Neuron (in vitro differentiated cells): Measurements from ENCODE around the gene PSME1.
A peak's percentile ranks its signal among the peaks of the same experiment; 100 is the strongest.

Source experiments
- H2AFZ ChIP-seq: one replicate; pipeline ENCODE4 v1.6.1; 2013; ENCODE audit warnings: low read depth, mild to moderate bottlenecking, inconsistent platforms, low read length, moderate library complexity
- H3K27me3 ChIP-seq: one replicate; pipeline ENCODE4 v1.6.1; 2013; ENCODE audit warnings: low read length; ENCODE audit not compliant: insufficient read depth
- H3K36me3 ChIP-seq: one replicate; pipeline ENCODE4 v1.6.1; 2013; ENCODE audit warnings: low read length; ENCODE audit not compliant: insufficient read depth
- H3K4me1 ChIP-seq: one replicate; pipeline ENCODE4 v1.6.1; 2013; ENCODE audit warnings: low read length; ENCODE audit not compliant: insufficient read depth
- H3K4me3 ChIP-seq: 2 replicates; pipeline ENCODE4 v1.5.1; 2013; ENCODE audit warnings: mild to moderate bottlenecking, low read length, moderate library complexity
- H3K9me3 ChIP-seq: one replicate; pipeline ENCODE4 v1.6.1; 2013; ENCODE audit warnings: low read length

PSME1 gene

GRCh38 chr14:24167469-24168114 is 31.6 kb downstream of the PSME1 start:
- H3K4me1 ChIP-seq, result no peaks in the 10 kb centered on the region
- H3K4me3 ChIP-seq, result no peak overlapping the region
- H3K27me3 ChIP-seq, result no peaks in the 10 kb centered on the region
- H2AFZ ChIP-seq, result no peak overlapping the region
- H3K9me3 ChIP-seq, result no peaks in the 10 kb centered on the region
- H3K36me3 ChIP-seq, result peaks cover 33% of the 10 kb centered on the region

GRCh38 chr14:24171422-24172260 is 35.6 kb downstream of the PSME1 start, which contains the start of gene REC8:
TSS of gene REC8 (plus strand) at chr14:24172080. CDS start at chr14:24172553, 473 bp downstream.
- H3K4me3 ChIP-seq, result peak within 1 kb of the TSS; percentile 15
- H3K36me3 ChIP-seq, result peaks cover 3% of the 10 kb centered on the region
- no peaks in the 10 kb centered on the region for H3K27me3 ChIP-seq
- H3K9me3 ChIP-seq, result no peaks in the 10 kb centered on the region
- H3K4me1 ChIP-seq, result no peaks in the 10 kb centered on the region
- H2AFZ ChIP-seq, result no peak within 1 kb of the TSS

GRCh38 chr14:24172261-24172860 is 36.4 kb downstream of the PSME1 start:
- Histone ChIP-seq H3K27me3 (no peaks in the 10 kb centered on the region), H3K9me3 (no peaks in the 10 kb centered on the region), H3K36me3 (peaks cover 4% of the 10 kb centered on the region), H2AFZ (no peak overlapping the region), H3K4me1 (no peaks in the 10 kb centered on the region), H3K4me3 (peak overlapping the region; percentile 15)

GRCh38 chr14:24172871-24173281 is 36.9 kb downstream of the PSME1 start:
- peaks cover 4% of the 10 kb centered on the region for H3K36me3 ChIP-seq
- no peak overlapping the region for H2AFZ ChIP-seq
- H3K27me3 ChIP-seq, result no peaks in the 10 kb centered on the region
- H3K9me3 ChIP-seq, result no peaks in the 10 kb centered on the region
- no peak overlapping the region for H3K4me3 ChIP-seq
- no peaks in the 10 kb centered on the region for H3K4me1 ChIP-seq

GRCh38 chr14:24176599-24176998 is 40.6 kb downstream of the PSME1 start:
- peaks cover 32% of the 10 kb centered on the region for H3K36me3 ChIP-seq
- no peaks in the 10 kb centered on the region for H3K4me1 ChIP-seq
- H3K9me3 ChIP-seq, result no peaks in the 10 kb centered on the region
- no peaks in the 10 kb centered on the region for H3K27me3 ChIP-seq
- no peak overlapping the region for H2AFZ ChIP-seq
- no peak overlapping the region for H3K4me3 ChIP-seq

GRCh38 chr14:24177041-24177825 is 41.2 kb downstream of the PSME1 start:
- no peaks in the 10 kb centered on the region for H3K27me3 ChIP-seq
- no peak overlapping the region for H3K4me3 ChIP-seq
- H3K4me1 ChIP-seq, result no peaks in the 10 kb centered on the region
- H3K36me3 ChIP-seq, result peaks cover 39% of the 10 kb centered on the region
- H2AFZ ChIP-seq, result no peak overlapping the region
- H3K9me3 ChIP-seq, result no peaks in the 10 kb centered on the region

GRCh38 chr14:24177891-24178290 is 41.9 kb downstream of the PSME1 start:
- H3K36me3 ChIP-seq, result peaks cover 45% of the 10 kb centered on the region

GRCh38 chr14:24178399-24179178 is 42.6 kb downstream of the PSME1 start:
- no peaks in the 10 kb centered on the region for H3K9me3 ChIP-seq
- H2AFZ ChIP-seq, result no peak overlapping the region
- no peaks in the 10 kb centered on the region for H3K27me3 ChIP-seq
- H3K36me3 ChIP-seq, result peaks cover 51% of the 10 kb centered on the region
- no peaks in the 10 kb centered on the region for H3K4me1 ChIP-seq
- H3K4me3 ChIP-seq, result no peak overlapping the region

More at GRCh38 chr14:24177891-24178290, 41.9 kb downstream of the PSME1 start:
- H3K27me3 ChIP-seq, result no peaks in the 10 kb centered on the region
- H3K9me3 ChIP-seq, result no peaks in the 10 kb centered on the region
- H3K4me1 ChIP-seq, result no peaks in the 10 kb centered on the region
- no peak overlapping the region for H2AFZ ChIP-seq
- no peak overlapping the region for H3K4me3 ChIP-seq

GRCh38 chr14:24179294-24179960 is 43.4 kb downstream of the PSME1 start:
- Histone ChIP-seq H3K36me3 (peaks cover 59% of the 10 kb centered on the region), H3K4me1 (no peaks in the 10 kb centered on the region), H3K27me3 (no peaks in the 10 kb centered on the region), H3K4me3 (no peak overlapping the region), H2AFZ (no peak overlapping the region), H3K9me3 (no peaks in the 10 kb centered on the region)

GRCh38 chr14:24179961-24180796 is 44.2 kb downstream of the PSME1 start:
- H3K36me3 ChIP-seq, result peaks cover 67% of the 10 kb centered on the region
- H2AFZ ChIP-seq, result no peak overlapping the region
- H3K27me3 ChIP-seq, result no peaks in the 10 kb centered on the region
- no peaks in the 10 kb centered on the region for H3K9me3 ChIP-seq
- no peak overlapping the region for H3K4me3 ChIP-seq
- no peaks in the 10 kb centered on the region for H3K4me1 ChIP-seq

- no peak overlapping the region for H3K4me3 ChIP-seq
- H3K4me1 ChIP-seq, result no peaks in the 10 kb centered on the region
- no peaks in the 10 kb centered on the region for H3K27me3 ChIP-seq
- no peak overlapping the region for H2AFZ ChIP-seq
- H3K9me3 ChIP-seq, result no peaks in the 10 kb centered on the region
- peaks cover 79% of the 10 kb centered on the region for H3K36me3 ChIP-seq
Observed at GRCh38 chr14:24181371-24182077, 45.5 kb downstream of the PSME1 start.
